ENCODE results near the gene NHSL2. TPM values are rescaled to one million over a fixed set of nuclear protein-coding genes. Genes with fewer than 3 reads are reported as not detected.
A peak's percentile ranks its signal among the peaks of the same experiment; 100 is the strongest.
"Not testable (repeated sequence)": the region's sequence is repeated elsewhere in the genome, so short reads cannot be mapped to it uniquely, and the experiment has no call there.

The NHSL2 gene
- total RNA-seq, 8 experiments from 2014 or later, result 0.13 to 5.0 (median 1.3) TPM

DNA sequence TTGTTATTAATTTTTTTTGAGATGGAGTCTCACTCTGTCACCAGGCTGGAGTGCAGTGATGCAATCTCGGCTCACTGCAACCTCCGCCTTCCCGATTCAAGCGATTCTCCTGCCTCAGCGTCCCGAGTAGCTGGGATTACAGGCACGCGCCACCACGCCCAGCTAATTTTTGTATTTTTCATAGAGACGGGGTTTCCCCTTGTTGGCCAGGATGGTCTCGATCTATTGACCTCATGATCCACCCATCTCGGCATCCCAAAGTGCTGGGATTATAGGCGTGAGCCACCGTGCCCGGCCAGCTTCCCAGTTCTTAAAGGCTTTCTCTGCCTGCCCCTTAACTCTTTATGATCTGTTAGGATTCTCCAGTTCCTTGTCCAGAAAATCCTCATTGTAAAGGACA is 147.7 kb downstream of the NHSL2 start:
- WGBS, 10 experiments, result 61 to 83% methylated on average over 6 to 14 of the region's 15 CpGs; no CpG with 5 or more reads in 8 of the 10 experiments
- in situ Hi-C loops (cut with MboI; ENCODE audit: low pct_unique_long_range_greater_than_20kb in 2 of 9, low sequenced_read_pairs in 9 of 9, unreplicated experiment in 9 of 9); H3K27ac ChIP-seq; ATAC-seq (replicated peaks in 6 of 8); H3K4me3 ChIP-seq: not testable (repeated sequence)
- H3K4me1 ChIP-seq (replicated peaks in 1 of 2), result peaks cover 43 to 65% of the 10 kb centered on the region in 2 donors

DNA sequence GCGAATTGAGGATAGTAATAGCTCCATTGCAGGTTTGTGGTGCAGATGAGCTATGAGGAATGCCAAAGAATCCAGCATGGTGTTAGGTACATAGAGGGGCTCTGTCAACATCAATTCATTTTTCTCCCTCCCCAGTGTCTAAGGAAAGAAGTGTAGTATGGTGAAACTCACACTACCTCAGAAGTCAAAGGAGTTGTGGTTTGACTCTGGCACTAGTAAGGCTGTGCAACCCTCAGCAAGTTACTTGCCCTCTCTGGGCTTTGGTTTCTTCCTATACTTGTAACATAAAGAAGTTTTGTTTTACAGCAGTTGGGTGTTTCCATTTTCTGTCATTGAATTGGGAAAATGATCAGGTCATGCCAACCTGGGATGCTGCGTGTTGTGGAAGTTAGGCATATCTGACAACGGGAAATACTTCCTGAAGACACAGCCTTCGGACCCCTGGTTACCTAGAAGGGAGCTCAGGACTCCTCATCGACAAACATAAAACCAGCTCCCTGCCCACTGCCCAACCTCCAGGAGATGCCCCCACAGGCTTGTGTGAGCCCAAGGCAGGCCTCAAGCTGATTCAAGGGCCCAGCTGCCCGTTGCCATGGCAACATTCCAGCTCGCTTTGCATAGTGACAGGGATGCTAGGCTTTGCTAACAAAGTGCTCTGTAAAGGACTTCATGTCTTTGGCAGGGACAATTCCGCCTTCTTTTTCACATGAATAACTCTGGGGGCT is 149.7 kb downstream of the NHSL2 start:
- peak overlapping the region; percentile 56 to 79 for H3K27ac ChIP-seq
- ATAC-seq (replicated peaks in 6 of 8), result peak in 7 of 8 experiments; percentile 34 to 100 (median 99)
- H3K4me1 ChIP-seq (replicated peaks in 1 of 2), result peaks cover 29 to 49% of the 10 kb centered on the region in 2 donors
- 53% methylated on average over 4 of the region's 8 CpGs; no CpG with 5 or more reads in 9 of the 10 experiments for WGBS, 10 experiments
- H3K4me3 ChIP-seq, result no peak overlapping the region
- in situ Hi-C loops (cut with MboI; ENCODE audit: low pct_unique_long_range_greater_than_20kb in 2 of 9, low sequenced_read_pairs in 9 of 9, unreplicated experiment in 9 of 9), result no loop called here

DNA sequence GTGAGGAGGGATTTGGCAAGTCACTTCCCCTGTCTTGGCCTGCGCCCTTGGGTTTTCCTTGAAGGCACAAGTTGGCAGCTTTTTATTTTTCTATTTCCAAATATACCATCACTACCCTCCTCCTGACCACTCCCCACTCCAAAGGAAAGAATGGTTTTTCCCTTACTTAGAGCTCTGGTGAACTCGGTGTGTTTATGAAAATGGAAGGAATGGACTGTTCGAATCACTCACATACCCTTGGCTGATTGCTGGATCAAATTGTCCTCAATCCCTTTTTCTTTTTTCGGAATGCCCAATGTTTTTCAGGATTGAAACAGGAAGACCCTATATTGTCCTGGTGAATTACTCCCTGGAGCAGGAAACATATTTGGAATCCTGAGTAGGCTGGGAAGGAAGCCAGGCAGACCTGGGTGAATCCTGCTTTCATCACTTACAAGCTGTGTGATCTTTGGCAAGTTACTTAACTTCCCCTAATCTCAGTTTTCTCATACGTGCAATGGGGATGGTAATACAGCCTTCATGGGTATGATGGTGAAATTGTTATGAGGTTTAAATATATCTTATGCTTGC is 150.4 kb downstream of the NHSL2 start:
- peak overlapping the region; percentile 56 to 79 for H3K27ac ChIP-seq
- in situ Hi-C loops (cut with MboI; ENCODE audit: low pct_unique_long_range_greater_than_20kb in 2 of 9, low sequenced_read_pairs in 9 of 9, unreplicated experiment in 9 of 9), result no loop called here
- peak in 5 of 8 experiments; percentile 64 to 77 (median 71) for ATAC-seq (replicated peaks in 6 of 8)

DNA sequence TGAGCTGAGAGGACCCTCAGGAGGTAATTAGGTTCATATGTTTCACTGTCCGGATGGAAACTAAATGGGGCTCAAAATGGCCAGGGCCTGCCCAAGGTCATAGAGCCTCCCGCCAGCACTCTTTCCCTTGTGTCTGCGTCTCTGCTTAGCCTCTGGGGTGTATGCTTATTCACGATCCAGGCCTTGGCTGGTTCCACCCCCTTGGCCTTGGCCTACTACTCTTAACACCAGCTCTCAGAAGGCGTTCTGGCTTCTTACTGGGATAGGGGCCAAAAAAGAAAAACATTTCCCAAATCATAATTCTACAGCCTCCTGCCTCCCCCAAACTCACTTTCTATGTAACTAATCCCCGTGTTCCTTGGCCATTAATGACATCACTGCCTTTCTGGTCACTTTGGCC is 152.3 kb downstream of the NHSL2 start:
- Histone ChIP-seq H3K27ac (no peak overlapping the region), H3K4me1 (replicated peaks in 1 of 2) (peaks cover 23 to 33% of the 10 kb centered on the region in 2 donors), H3K4me3 (no peak overlapping the region)
- no peak for ATAC-seq (replicated peaks in 6 of 8)
- WGBS, 10 experiments, result 0 to 100% (median 75%) methylated on average over 1 of the region's 6 CpGs; no CpG with 5 or more reads in 6 of the 10 experiments
- in situ Hi-C loops (cut with MboI; ENCODE audit: low pct_unique_long_range_greater_than_20kb in 2 of 9, low sequenced_read_pairs in 9 of 9, unreplicated experiment in 9 of 9), result no loop called here

More for the DNA sequence above, 150.4 kb downstream of the NHSL2 start:
- Histone ChIP-seq H3K4me1 (replicated peaks in 1 of 2) (peaks cover 27 to 45% of the 10 kb centered on the region in 2 donors), H3K4me3 (no peak overlapping the region)
- 0 to 83% (median 17%) methylated on average over 1 of the region's 5 CpGs; no CpG with 5 or more reads in 7 of the 10 experiments for WGBS, 10 experiments

DNA sequence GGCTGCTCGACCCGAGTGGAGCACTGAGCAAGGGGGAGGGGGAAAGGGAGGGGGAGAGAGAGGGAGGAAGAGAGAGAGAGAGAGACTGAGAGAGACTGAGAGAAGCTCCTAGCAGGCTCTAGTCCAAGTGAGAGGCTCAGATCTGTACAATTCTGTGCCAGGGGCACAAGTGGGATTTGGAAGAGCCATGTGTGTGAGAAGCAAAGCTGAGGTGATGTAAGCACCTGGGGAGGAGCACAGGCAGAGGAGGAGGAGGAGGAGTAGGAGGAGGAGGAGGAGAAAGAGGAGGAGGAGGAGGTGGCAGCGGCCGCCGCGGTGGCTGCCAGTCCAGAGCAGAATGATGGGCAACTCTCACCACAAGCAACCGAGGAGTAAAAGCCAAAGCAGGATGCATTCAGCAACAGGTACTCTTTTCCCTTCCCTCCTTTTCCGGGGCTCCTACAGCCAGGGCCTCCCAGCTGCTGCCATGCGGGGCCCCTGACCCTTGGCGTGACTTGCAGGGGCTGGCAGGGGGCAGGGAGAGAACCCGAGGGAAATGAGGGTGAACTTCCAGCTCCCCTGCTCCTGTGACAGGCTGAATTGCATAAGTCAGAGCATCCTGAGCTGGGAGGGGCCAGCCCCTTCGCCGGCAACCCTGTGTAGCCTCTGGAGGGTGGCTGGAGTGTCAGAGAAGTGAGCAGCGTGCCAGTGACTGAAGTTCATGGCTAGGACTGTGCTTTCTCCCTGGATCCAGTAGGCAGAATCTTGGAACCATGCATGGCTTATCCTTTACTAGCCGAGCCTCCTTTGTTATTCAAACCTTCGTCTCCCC is 158.9 kb downstream of the NHSL2 start:
- in situ Hi-C loops (cut with MboI; ENCODE audit: low pct_unique_long_range_greater_than_20kb in 2 of 9, low sequenced_read_pairs in 9 of 9, unreplicated experiment in 9 of 9), result no loop called here
- ATAC-seq (replicated peaks in 6 of 8), result peak in 5 of 8 experiments; percentile 16 to 39 (median 31)
- WGBS, 10 experiments, result 0 to 80% methylated on average over 1 of the region's 16 CpGs; no CpG with 5 or more reads in 8 of the 10 experiments
- peak overlapping the region in 1 of 2 donors; percentile 32 for H3K27ac ChIP-seq
- H3K4me3 ChIP-seq, result peak overlapping the region in 4 of 5 donors; percentile 14 to 25 (median 16)
- peaks cover 33 to 36% of the 10 kb centered on the region in 2 donors for H3K4me1 ChIP-seq (replicated peaks in 1 of 2)

DNA sequence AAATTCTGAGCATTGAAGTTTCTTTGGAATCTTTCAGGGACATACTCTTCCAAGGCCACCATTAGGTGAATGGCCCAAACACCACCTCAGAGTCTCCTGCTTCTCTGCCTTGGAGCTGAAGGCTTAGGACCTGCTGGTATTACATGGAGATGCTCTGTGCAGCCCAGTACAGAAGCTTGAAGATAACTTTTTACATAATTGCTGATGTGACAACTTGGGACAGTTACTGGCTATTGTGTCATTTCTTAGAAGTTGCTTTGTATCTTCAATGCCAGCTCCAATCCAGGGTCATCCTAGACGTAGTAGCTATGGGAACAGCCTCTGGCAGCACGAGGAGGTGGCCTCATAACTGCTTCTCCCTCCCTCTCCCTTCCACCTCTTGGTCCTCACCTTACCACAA is 160.6 kb downstream of the NHSL2 start:
- in situ Hi-C loops (cut with MboI; ENCODE audit: low pct_unique_long_range_greater_than_20kb in 2 of 9, low sequenced_read_pairs in 9 of 9, unreplicated experiment in 9 of 9), result no loop called here
- no peak for ATAC-seq (replicated peaks in 6 of 8)
- Histone ChIP-seq H3K4me3 (no peak overlapping the region), H3K27ac (no peak overlapping the region), H3K4me1 (replicated peaks in 1 of 2) (peaks cover 33 to 37% of the 10 kb centered on the region in 2 donors)
- WGBS, 10 experiments, result 0 to 13% methylated on average over 1 to 2 of the region's 2 CpGs; no CpG with 5 or more reads in 8 of the 10 experiments

DNA sequence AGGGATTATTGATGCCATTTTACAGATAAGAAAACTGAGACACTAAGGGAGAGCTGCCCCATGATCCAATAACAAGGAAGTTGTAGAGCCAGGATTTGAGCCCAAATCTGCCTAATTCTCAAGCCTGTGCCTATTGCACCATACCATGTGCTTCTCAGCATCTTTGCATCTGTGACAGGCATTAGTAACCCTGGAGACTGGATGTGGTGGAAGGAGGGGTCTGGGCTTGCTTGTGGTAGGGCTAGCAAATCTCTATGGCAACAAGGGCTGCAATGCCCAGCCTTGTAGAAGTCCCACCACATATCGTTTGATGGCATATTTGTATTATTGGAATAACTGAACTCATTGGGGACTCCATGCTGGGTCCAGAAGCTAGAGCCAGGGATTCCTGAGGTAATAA is 163.0 kb downstream of the NHSL2 start:
- in situ Hi-C loops (cut with MboI; ENCODE audit: low pct_unique_long_range_greater_than_20kb in 2 of 9, low sequenced_read_pairs in 9 of 9, unreplicated experiment in 9 of 9), result no loop called here
- Histone ChIP-seq H3K4me1 (replicated peaks in 1 of 2) (peaks cover 25 to 29% of the 10 kb centered on the region in 2 donors), H3K27ac (no peak overlapping the region), H3K4me3 (no peak overlapping the region)
- 50% methylated on average over 1 of the region's 1 CpG; no CpG with 5 or more reads in 9 of the 10 experiments for WGBS, 10 experiments
- peak in 5 of 8 experiments; percentile 35 to 77 (median 56) for ATAC-seq (replicated peaks in 6 of 8)

DNA sequence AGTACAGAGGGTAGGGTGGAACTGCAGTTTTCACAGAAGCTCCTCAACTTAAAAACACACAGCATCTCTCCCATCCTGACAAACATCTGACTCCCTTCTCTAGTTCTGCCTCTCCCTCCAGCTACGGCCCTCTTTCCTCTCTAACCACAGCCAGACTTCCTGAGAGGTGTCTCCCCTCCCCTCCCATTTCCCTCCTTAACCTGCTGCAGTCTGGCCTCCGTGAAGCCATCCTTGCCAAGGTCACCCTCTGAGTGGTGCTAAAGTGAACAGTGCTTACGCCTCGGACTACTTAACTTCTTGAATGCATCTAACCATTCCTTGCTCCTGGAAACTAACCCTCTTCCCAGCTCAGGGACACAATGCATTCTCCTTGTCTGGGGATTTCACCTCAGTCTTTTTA is 167.8 kb downstream of the NHSL2 start:
- Histone ChIP-seq H3K4me1 (replicated peaks in 1 of 2) (peaks cover 32 to 50% of the 10 kb centered on the region in 2 donors), H3K4me3 (no peak overlapping the region), H3K27ac (no peak overlapping the region)
- WGBS, 10 experiments, result 83 to 100% (median 100%) methylated on average over 1 to 3 of the region's 4 CpGs; no CpG with 5 or more reads in 5 of the 10 experiments
- in situ Hi-C loops (cut with MboI; ENCODE audit: low pct_unique_long_range_greater_than_20kb in 2 of 9, low sequenced_read_pairs in 9 of 9, unreplicated experiment in 9 of 9), result no loop called here
- ATAC-seq (replicated peaks in 6 of 8), result no peak

DNA sequence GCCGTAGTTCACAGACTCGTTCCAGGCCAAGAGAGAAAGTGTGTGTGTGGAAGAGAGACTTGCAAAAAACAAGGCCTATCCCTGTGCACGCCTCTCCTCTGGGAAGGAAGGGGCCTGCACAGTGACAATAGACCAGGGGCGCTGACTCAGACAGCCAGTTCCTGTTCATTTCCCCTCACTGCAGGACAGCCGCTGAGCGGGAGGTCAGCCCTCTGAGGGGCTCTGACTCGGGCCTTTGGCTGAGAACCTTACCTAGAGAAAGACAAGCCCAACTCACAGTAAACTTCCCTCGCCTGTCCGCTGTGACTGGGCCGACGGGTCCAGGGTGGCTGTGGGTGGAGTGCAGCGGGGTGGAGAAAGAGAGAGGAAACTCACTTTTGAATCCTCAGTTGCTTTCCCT is 169.0 kb downstream of the NHSL2 start:
- ATAC-seq (replicated peaks in 6 of 8), result peak in 5 of 8 experiments; percentile 78 to 90 (median 83)
- Histone ChIP-seq H3K27ac (no peak overlapping the region), H3K4me1 (replicated peaks in 1 of 2) (peaks cover 20 to 44% of the 10 kb centered on the region in 2 donors), H3K4me3 (no peak overlapping the region)
- 28 to 100% (median 67%) methylated on average over 1 to 4 of the region's 12 CpGs; no CpG with 5 or more reads in 6 of the 10 experiments for WGBS, 10 experiments
- in situ Hi-C loops (cut with MboI; ENCODE audit: low pct_unique_long_range_greater_than_20kb in 2 of 9, low sequenced_read_pairs in 9 of 9, unreplicated experiment in 9 of 9), result no loop called here

DNA sequence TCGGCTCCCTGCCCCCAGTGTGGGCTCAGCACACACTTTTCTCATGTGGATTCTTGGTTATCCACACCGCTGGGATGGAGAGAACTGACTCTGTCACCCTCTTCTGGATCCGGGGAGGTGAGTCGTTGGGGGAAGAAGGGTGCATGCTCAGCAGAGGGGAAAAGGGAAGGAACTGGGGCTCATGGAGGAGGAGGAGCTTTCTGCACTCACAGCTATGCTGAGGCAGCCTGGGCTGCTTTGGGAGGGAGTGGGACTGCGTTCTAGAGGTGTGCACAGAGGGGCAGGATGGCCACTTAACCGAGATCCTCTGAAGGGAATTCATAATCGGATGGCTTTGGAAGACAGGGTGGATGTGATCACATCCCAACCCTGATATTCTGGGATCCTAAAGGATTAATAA is 169.5 kb downstream of the NHSL2 start:
- Histone ChIP-seq H3K4me3 (no peak overlapping the region), H3K27ac (no peak overlapping the region), H3K4me1 (replicated peaks in 1 of 2) (peaks cover 20 to 44% of the 10 kb centered on the region in 2 donors)
- ATAC-seq (replicated peaks in 6 of 8), result no peak
- in situ Hi-C loops (cut with MboI; ENCODE audit: low pct_unique_long_range_greater_than_20kb in 2 of 9, low sequenced_read_pairs in 9 of 9, unreplicated experiment in 9 of 9), result no loop called here
- WGBS, 10 experiments, result no CpG with 5 or more reads among the region's 7 CpGs

DNA sequence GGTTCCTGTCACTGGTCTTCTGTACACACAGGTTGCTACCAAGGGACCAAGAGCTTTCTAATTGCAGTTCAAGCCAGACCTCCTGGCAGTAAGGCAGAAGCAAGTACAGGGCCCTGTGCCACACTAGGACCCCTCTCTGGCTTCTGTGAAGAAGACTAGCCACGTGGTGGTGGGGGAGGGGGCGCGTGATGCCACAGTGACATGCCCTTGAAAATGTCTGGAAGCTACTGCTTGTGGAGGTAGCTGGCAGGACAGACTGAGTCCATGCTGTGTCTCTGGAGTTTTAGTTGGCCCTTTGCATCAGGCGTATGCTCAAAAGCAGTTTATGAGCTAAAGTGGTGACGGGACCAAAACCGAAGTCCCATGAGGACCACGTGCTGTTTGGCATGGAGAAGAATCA is 170.2 kb downstream of the NHSL2 start:
- in situ Hi-C loops (cut with MboI; ENCODE audit: low pct_unique_long_range_greater_than_20kb in 2 of 9, low sequenced_read_pairs in 9 of 9, unreplicated experiment in 9 of 9), result no loop called here
- 56 to 100% (median 67%) methylated on average over 1 to 3 of the region's 7 CpGs; no CpG with 5 or more reads in 7 of the 10 experiments for WGBS, 10 experiments
- Histone ChIP-seq H3K4me3 (no peak overlapping the region), H3K27ac (peak overlapping the region in 1 of 2 donors; percentile 13), H3K4me1 (replicated peaks in 1 of 2) (peaks cover 20 to 44% of the 10 kb centered on the region in 2 donors)
- no peak for ATAC-seq (replicated peaks in 6 of 8)

DNA sequence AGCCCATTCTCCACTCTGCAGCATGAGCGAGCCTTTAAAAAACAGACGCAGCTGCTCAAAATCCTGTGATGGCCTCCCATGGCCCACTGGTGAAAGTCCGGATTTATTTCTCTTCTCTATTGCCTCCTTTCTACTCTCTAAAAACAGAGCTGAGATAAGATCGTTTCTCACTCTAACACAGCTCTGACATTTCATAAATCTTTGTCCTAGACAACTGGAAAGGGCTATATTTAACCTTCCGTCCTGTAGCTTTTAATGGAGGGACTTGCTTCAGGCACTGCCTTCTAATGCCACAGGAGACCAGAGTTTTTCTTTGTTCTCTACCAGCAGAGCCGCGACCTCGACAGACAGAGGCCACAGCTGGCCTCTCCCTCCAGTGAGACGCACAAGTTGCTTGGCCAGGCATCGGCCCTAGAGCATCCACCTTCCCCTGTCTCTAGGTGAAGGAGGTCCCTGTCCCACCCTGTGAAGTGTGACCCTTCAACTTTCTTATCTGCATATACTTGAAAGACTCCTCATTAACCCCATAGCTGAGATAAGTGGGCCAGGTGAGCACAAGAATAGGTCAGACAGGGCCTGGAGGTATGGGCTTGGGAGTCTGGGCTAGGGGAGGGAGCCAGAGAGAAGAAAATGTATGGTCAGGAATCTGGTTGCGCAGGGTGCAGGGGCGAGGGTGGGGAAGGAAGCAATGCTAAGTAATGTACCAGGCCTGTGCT is 171.1 kb downstream of the NHSL2 start:
- H3K4me3 ChIP-seq, result no peak overlapping the region

More for the DNA sequence above, 171.1 kb downstream of the NHSL2 start:
- 0 to 86% (median 56%) methylated on average over 1 to 5 of the region's 12 CpGs; no CpG with 5 or more reads in 6 of the 10 experiments for whole genome bisulfite sequencing, 10 experiments
- peak overlapping the region in 1 of 2 donors; percentile 49 for H3K27ac ChIP-seq
- ATAC-seq (replicated peaks in 6 of 8), result peak in 5 of 8 experiments; percentile 13 to 70 (median 51)
- peaks cover 20 to 44% of the 10 kb centered on the region in 2 donors for H3K4me1 ChIP-seq (replicated peaks in 1 of 2)
- in situ Hi-C loops (cut with MboI; ENCODE audit: low pct_unique_long_range_greater_than_20kb in 2 of 9, low sequenced_read_pairs in 9 of 9, unreplicated experiment in 9 of 9), result no loop called here

All from motor neuron (in vitro differentiated cells).